Measurements from ENCODE around the gene PAGE5.

PAGE5 gene

GRCh38 chrX:55220119-55220794 lies at the start of gene PAGE5:
Gene PAGE5, plus strand, starts transcription at chrX:55220346. Its CDS starts 1,037 bp downstream, at chrX:55221383.
- no peak for DNase-seq

GRCh38 chrX:55187281-55187680 lies 32.9 kb upstream of the PAGE5 start:
- DNase-seq = no peak

GRCh38 chrX:55196688-55197087 lies 23.5 kb upstream of the PAGE5 start:
- no peak for DNase-seq

GRCh38 chrX:55201930-55202579 lies 18.1 kb upstream of the PAGE5 start:
- no peak for DNase-seq

GRCh38 chrX:55206162-55206941 lies 13.8 kb upstream of the PAGE5 start:
- no peak for DNase-seq

- no peak for DNase-seq
Observed at GRCh38 chrX:55210931-55211677, 9.0 kb upstream of the PAGE5 start.

GRCh38 chrX:55213381-55213780 lies 6.8 kb upstream of the PAGE5 start:
- DNase-seq = no peak

- DNase-seq = no peak
Observed at GRCh38 chrX:55240788-55241340, 20.7 kb downstream of the PAGE5 start.

- DNase-seq = no peak
Observed at GRCh38 chrX:55253528-55253927, 33.4 kb downstream of the PAGE5 start.

- no peak for DNase-seq
Observed at GRCh38 chrX:55260806-55261205, 40.7 kb downstream of the PAGE5 start.

- DNase-seq = no peak
Observed at GRCh38 chrX:55264816-55265215, 44.7 kb downstream of the PAGE5 start, which contains the start of gene PAGE3. Gene PAGE3, minus strand, starts transcription at chrX:55264916. Its CDS starts 1,013 bp downstream, at chrX:55263903.
